ENCODE data around the gene MMP25.

Gene MMP25

GRCh38 chr16:3017794-3018506 lies 28.4 kb upstream of the MMP25 start, which contains the start of gene CLDN6:
Gene CLDN6 (minus strand): TSS chr16:3018183. CDS start chr16:3016021, 2,162 bp downstream.
- no peak for DNase-seq (ENCODE audit: low read depth)

- DNase-seq (ENCODE audit: low read depth), result no peak
Observed at GRCh38 chr16:3019594-3020246, 26.6 kb upstream of the MMP25 start.

DNA sequence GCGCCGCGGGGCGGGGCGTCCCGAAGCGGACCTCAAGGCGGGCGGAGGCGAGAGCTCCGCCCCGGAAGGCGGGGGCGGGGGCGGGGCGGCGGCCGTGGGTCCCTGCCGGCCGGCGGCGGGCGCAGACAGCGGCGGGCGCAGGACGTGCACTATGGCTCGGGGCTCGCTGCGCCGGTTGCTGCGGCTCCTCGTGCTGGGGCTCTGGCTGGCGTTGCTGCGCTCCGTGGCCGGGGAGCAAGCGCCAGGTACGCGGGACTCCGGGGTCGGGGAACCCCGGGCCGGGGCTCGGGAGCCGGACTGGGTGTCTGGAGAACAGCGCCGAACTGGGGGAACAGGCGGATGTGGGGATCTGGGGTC lies 26.1 kb upstream of the MMP25 start, which contains the start of gene TNFRSF12A:
TNFRSF12A (plus strand) TSS at position 122 of the 357 bp plus-strand sequence; CDS start at position 152, 30 bp downstream.
- peak; percentile 48 for DNase-seq (ENCODE audit: low read depth)

DNA sequence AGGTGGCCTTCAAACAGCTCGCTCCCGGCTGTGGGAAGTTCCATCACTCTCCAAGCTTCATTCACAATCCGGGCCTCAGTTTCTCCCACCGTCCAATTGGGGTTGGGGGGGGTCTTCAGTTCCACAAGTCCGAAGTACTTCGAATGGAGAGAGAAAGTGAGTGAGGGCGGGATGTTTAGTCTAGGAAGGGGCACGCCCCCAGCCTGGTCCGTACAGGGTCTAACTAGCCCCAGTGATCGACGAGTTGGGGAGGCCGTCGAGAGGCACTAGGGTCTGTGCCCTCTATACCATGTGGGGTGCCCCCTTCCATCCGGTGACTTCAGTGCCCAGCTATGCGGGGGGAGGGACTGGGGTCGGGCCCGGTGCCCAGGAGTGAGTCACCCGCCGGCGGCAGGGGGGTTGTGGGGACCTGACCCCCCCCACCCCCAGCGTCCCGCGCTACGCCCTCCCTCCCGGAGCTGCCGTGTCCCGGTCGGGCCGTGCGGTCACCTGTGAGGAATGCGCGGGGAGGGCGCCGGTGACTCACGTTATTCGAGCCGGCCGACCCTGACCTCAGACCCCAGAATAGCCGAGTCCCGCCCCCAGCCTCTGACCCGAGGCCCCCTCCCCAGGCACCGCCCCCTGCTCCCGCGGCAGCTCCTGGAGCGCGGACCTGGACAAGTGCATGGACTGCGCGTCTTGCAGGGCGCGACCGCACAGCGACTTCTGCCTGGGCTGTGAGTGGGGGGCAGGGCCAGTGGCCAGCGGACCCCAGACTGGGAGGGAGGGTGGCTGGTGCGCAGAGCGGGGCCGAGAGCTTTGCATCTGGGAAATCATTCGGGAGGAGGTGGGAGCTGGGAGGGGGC lies 25.5 kb upstream of the MMP25 start:
- DNase-seq (ENCODE audit: low read depth), result peak; percentile 67

DNA sequence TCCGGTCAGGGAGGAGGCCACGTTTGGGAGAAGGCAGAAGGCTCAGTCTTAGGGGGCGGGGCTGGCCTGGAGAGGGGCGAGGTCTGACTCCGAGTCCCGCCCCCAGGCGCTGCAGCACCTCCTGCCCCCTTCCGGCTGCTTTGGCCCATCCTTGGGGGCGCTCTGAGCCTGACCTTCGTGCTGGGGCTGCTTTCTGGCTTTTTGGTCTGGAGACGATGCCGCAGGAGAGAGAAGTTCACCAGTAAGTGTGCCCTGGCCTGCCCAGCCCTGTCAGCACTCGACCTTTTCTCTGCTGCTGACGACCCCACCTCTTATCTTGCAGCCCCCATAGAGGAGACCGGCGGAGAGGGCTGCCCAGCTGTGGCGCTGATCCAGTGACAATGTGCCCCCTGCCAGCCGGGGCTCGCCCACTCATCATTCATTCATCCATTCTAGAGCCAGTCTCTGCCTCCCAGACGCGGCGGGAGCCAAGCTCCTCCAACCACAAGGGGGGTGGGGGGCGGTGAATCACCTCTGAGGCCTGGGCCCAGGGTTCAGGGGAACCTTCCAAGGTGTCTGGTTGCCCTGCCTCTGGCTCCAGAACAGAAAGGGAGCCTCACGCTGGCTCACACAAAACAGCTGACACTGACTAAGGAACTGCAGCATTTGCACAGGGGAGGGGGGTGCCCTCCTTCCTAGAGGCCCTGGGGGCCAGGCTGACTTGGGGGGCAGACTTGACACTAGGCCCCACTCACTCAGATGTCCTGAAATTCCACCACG lies 24.7 kb upstream of the MMP25 start:
- DNase-seq (ENCODE audit: low read depth), result peak; percentile 59

GRCh38 chr16:3022208-3022683 lies 24.1 kb upstream of the MMP25 start:
- DNase-seq (ENCODE audit: low read depth), result peak; percentile 82

GRCh38 chr16:3022684-3023414 lies 23.5 kb upstream of the MMP25 start:
- no peak for DNase-seq (ENCODE audit: low read depth)

GRCh38 chr16:3023415-3023668 lies 23.0 kb upstream of the MMP25 start:
- DNase-seq (ENCODE audit: low read depth), result no peak

GRCh38 chr16:3023669-3024478 lies 22.5 kb upstream of the MMP25 start, which contains the start of the genes HCFC1R1 and THOC6:
Gene HCFC1R1 (minus strand): TSS chr16:3023942. CDS start chr16:3023941, 1 bp downstream.
Gene THOC6 (plus strand): TSS chr16:3024035. CDS start chr16:3024327, 292 bp downstream.
- peak; percentile 90 for DNase-seq (ENCODE audit: low read depth)

GRCh38 chr16:3025032-3026002 lies 21.0 kb upstream of the MMP25 start:
- no peak for DNase-seq (ENCODE audit: low read depth)

- DNase-seq (ENCODE audit: low read depth), result no peak
Observed at GRCh38 chr16:3026003-3026378, 20.4 kb upstream of the MMP25 start.

- no peak for DNase-seq (ENCODE audit: low read depth)
Observed at GRCh38 chr16:3026609-3027488, 19.5 kb upstream of the MMP25 start.

GRCh38 chr16:3027489-3027795 lies 18.9 kb upstream of the MMP25 start:
- DNase-seq (ENCODE audit: low read depth), result no peak

GRCh38 chr16:3027983-3028715 lies 18.2 kb upstream of the MMP25 start:
- peak; percentile 79 for DNase-seq (ENCODE audit: low read depth)

DNA sequence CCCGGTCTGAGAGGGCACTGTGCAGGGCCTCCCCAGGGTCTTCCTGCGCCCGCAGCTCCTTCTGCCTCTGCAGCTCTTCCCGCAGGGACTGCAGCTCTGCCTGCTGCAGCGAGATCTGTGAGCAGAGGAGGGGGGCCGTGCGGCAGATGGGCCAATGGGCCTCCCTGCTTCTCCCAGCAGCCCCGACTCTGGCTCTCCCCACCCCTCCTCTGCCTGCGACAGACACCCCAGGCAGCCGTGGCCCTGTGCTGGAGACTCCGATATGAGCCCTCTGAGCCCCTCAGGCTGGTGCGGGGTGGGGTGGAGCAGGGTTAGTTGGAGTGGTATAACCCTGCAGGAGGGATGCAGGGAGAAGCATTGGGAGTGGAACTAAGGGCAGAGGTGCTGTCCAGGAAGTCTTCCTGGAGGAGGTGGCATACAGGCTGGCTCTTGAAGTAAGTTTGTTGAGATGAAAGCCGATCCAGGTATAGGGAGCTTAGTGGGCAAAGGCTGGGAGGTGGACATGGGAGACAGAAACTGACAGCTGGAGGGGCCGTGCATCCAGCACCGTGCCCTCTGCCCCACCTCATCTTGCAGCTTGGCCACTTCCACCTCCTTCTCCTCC lies 17.5 kb upstream of the MMP25 start:
- DNase-seq (ENCODE audit: low read depth), result no peak

DNA sequence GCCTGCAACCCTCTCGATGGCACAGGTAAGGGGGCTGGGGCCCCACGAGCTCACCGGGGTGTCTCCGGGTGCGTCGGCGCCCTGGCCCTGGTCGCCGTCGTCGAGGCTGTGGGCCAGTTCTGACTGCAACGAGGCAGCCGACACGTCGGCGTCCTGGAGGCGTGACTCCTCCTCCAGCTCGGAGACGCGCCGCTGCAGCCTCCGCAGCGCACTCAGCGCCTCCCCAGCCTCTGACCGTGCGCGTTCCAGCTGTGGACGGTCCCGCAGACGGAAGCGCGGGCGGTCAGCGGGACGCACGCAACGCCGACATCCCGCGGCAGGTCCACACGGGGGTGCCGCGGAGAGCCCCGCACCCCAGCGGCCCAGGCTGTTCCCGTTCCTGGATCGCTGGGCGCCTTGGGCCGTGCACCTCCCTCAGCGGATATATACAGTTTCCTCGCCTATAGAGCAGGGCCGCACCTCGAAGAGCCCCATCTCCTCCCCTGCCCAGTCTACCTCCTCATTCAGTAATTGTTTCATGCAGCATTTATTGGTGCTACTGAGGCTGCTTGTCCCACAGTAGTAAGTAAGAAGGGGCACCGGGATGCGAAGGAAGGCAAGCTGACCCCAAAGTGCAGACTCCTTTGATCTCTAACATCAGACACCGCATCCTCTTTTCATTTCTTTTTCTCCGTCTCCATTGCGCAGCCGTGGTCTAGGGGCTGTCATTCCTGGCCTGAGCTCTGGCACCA lies 16.7 kb upstream of the MMP25 start:
- no peak for DNase-seq (ENCODE audit: low read depth)
